ENCODE results near the gene GAB2. TPM values are rescaled to one million over a fixed set of nuclear protein-coding genes. Genes with fewer than 3 reads are reported as not detected.

Gene GAB2
- total and polyA plus RNA-seq, 10 of the 15 experiments (the other 5 are each of a cell fraction or from before 2014, with no cell fraction given), result 0.69 to 12.6 (median 3.8) TPM

GRCh38 chr11:78202733-78203167, 214.9 kb downstream of the GAB2 start:
- intact Hi-C loops (cut with micrococcal nuclease; ENCODE audit: unreplicated experiment), result no loop called here
- no peak for TF ChIP-seq SREBF1 (IDR thresholded peaks at IDR 0.05; ENCODE audit: low read length)
- TF ChIP-seq RUNX3 (IDR thresholded peaks at IDR 0.05; ENCODE audit: low read length), result peak; percentile 48; the same call in 1 of the 2 replicates
- no peaks in the 10 kb centered on the region for H3K9me3 ChIP-seq (replicated peaks; ENCODE audit: control insufficient read depth, insufficient read depth, low read length)
- ChIA-PET RAD21 (ENCODE audit: unreplicated experiment) (no interaction called here), CTCF (no interaction called here), SMC1A (ENCODE audit: uncharacterized antibody, unreplicated experiment) (interaction anchor here (1.5 kb wide), 1 partner anchor 9 kb away, joined by 6 read pairs; no protein-coding TSS in a partner anchor), POLR2A (no interaction called here)
- H3K4me3 ChIP-seq, result no peak overlapping the region
- no peak overlapping the region for H3K9ac ChIP-seq (ENCODE audit: control insufficient read depth, insufficient read depth, low read length)
- H3K27ac ChIP-seq (ENCODE audit: control insufficient read depth, insufficient read depth), result no peak overlapping the region
- H3K27me3 ChIP-seq (replicated peaks in 1 of 2; ENCODE audit: control insufficient read depth in 2 of 2, insufficient read depth in 2 of 2, low read length in 1 of 2), result no peaks in the 10 kb centered on the region
- FAIRE-seq (no peak), ATAC-seq (peak; percentile 26; the same call in 2 of the 3 replicates), DNase-seq (ENCODE audit: low read depth, low spot score) (no peak)
- in situ Hi-C loops (cut with MboI), result no loop called here
- no peaks in the 10 kb centered on the region for H4K20me1 ChIP-seq (ENCODE audit: control insufficient read depth, insufficient read depth)
- BruUV-seq (replicated peaks), result no TSS peak
- H3K79me2 ChIP-seq (ENCODE audit: control insufficient read depth, insufficient read depth, low read length), result no peaks in the 10 kb centered on the region
- H3K36me3 ChIP-seq (ENCODE audit: control insufficient read depth in 2 of 2, insufficient read depth in 2 of 2, low read length in 1 of 2), result no peaks in the 10 kb centered on the region; a peak in 2 of 4 replicates
- peaks cover 6% of the 10 kb centered on the region; the same call in 1 of the 2 replicates for H3K4me1 ChIP-seq (ENCODE audit: control insufficient read depth, insufficient read depth, low read length)
- WGBS (ENCODE audit: insufficient coverage, insufficient replicate concordance, low lambda C conversion rate, missing lambda C conversion rate), result 58% methylated on average over 3 of the region's 3 CpGs
- H2AFZ ChIP-seq (ENCODE audit: control insufficient read depth, low read depth, low read length), result peak overlapping the region; percentile 13; the same call in 1 of the 2 replicates
- no peak overlapping the region for H3K4me2 ChIP-seq (ENCODE audit: control insufficient read depth, insufficient read depth)

DNA sequence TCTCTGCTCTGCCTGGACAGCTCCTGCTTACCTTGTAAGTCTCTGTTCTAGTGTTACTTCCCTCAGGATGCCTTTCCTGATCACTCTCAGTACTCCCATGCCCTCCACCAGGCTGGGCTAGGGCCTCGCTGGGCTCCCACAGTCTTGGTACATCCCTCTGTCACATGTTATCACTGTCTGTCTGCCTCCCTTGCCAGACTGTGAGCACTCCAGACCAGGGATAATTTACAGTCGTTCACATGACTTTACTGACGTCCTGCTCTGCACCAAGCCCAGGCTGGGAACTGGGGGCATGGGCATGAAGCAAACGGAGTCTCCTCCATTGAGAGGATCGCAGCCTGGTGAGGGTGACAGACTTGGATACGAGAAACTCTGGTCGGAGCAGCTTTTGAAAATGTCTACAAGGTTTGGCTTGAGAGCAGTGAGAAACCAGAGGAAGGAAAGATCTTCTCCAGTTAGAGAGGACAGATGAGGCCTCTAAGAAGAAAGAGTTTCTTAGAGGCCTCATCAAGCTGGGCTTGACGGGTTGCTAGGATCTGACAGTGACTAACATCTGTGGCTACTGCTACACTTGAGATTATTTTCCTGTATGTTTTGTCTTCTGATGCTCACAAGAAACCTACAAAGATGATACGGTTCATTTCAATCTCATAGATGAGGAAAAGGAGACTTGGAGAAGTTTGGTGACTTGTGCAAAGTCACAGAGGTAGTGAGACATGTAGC, 216.4 kb downstream of the GAB2 start:
- Histone ChIP-seq H3K4me1 (ENCODE audit: control insufficient read depth, insufficient read depth, low read length) (peaks cover 6% of the 10 kb centered on the region; the same call in 1 of the 2 replicates), H3K4me3 (no peak overlapping the region), H3K27ac (ENCODE audit: control insufficient read depth, insufficient read depth) (no peak overlapping the region), H3K9ac (ENCODE audit: control insufficient read depth, insufficient read depth, low read length) (no peak overlapping the region), H4K20me1 (ENCODE audit: control insufficient read depth, insufficient read depth) (no peaks in the 10 kb centered on the region), H3K79me2 (ENCODE audit: control insufficient read depth, insufficient read depth, low read length) (no peaks in the 10 kb centered on the region), H3K27me3 (replicated peaks in 1 of 2; ENCODE audit: control insufficient read depth in 2 of 2, insufficient read depth in 2 of 2, low read length in 1 of 2) (no peaks in the 10 kb centered on the region), H2AFZ (ENCODE audit: control insufficient read depth, low read depth, low read length) (no peak overlapping the region), H3K9me3 (replicated peaks; ENCODE audit: control insufficient read depth, insufficient read depth, low read length) (no peaks in the 10 kb centered on the region), H3K4me2 (ENCODE audit: control insufficient read depth, insufficient read depth) (no peak overlapping the region), H3K36me3 (ENCODE audit: control insufficient read depth in 2 of 2, insufficient read depth in 2 of 2, low read length in 1 of 2) (no peaks in the 10 kb centered on the region; a peak in 2 of 4 replicates)
- ATAC-seq (no peak), FAIRE-seq (no peak), DNase-seq (ENCODE audit: low read depth, low spot score) (no peak)
- ChIA-PET SMC1A (ENCODE audit: uncharacterized antibody, unreplicated experiment) (no interaction called here), POLR2A (no interaction called here), RAD21 (ENCODE audit: unreplicated experiment) (no interaction called here), CTCF (interaction anchor here (0.9 kb wide), 1 partner anchor 364 kb away, joined by 3 read pairs; no protein-coding TSS in a partner anchor)
- 89% methylated on average over 9 of the region's 9 CpGs for WGBS (ENCODE audit: insufficient coverage, insufficient replicate concordance, low lambda C conversion rate, missing lambda C conversion rate)
- intact Hi-C loops (cut with micrococcal nuclease; ENCODE audit: unreplicated experiment) (no loop called here), in situ Hi-C loops (cut with MboI) (no loop called here)
- no TSS peak for BruUV-seq (replicated peaks)
- TF ChIP-seq, protein P1, sequence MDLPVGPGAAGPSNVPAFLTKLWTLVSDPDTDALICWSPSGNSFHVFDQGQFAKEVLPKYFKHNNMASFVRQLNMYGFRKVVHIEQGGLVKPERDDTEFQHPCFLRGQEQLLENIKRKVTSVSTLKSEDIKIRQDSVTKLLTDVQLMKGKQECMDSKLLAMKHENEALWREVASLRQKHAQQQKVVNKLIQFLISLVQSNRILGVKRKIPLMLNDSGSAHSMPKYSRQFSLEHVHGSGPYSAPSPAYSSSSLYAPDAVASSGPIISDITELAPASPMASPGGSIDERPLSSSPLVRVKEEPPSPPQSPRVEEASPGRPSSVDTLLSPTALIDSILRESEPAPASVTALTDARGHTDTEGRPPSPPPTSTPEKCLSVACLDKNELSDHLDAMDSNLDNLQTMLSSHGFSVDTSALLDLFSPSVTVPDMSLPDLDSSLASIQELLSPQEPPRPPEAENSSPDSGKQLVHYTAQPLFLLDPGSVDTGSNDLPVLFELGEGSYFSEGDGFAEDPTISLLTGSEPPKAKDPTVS (IDR thresholded peaks at IDR 0.05; ENCODE audit: low read depth, low read length), result no peak
- no peak for TF ChIP-seq ZNF592 (IDR thresholded peaks at IDR 0.05)
- TF ChIP-seq NFXL1 (IDR thresholded peaks at IDR 0.05; ENCODE audit: borderline replicate concordance), result no peak
- no peak for TF ChIP-seq ZNF384 (IDR thresholded peaks at IDR 0.05; ENCODE audit: borderline replicate concordance, low read depth, low read length)
- TF ChIP-seq, protein P2, sequence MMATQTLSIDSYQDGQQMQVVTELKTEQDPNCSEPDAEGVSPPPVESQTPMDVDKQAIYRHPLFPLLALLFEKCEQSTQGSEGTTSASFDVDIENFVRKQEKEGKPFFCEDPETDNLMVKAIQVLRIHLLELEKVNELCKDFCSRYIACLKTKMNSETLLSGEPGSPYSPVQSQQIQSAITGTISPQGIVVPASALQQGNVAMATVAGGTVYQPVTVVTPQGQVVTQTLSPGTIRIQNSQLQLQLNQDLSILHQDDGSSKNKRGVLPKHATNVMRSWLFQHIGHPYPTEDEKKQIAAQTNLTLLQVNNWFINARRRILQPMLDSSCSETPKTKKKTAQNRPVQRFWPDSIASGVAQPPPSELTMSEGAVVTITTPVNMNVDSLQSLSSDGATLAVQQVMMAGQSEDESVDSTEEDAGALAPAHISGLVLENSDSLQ (IDR thresholded peaks at IDR 0.05), result no peak
- no peak for TF ChIP-seq CEBPB (IDR thresholded peaks at IDR 0.05; ENCODE audit: borderline replicate concordance in 1 of 2, low read depth in 2 of 2, low read length in 2 of 2)
- TF ChIP-seq RELA (IDR thresholded peaks at IDR 0.05; ENCODE audit: borderline replicate concordance, partially characterized antibody), result no peak
